T-helper 22 cell (primary cell): Measurements from ENCODE around the gene GABRP.
"Not testable (repeated sequence)": the region's sequence is repeated elsewhere in the genome, so short reads cannot be mapped to it uniquely, and the experiment has no call there.

Source experiments
- DNase-seq: peaks from one replicate; pipeline ENCODE4 v3.0.0-alpha.2; 2020; ENCODE audit warnings: low read depth

The GABRP gene

DNA sequence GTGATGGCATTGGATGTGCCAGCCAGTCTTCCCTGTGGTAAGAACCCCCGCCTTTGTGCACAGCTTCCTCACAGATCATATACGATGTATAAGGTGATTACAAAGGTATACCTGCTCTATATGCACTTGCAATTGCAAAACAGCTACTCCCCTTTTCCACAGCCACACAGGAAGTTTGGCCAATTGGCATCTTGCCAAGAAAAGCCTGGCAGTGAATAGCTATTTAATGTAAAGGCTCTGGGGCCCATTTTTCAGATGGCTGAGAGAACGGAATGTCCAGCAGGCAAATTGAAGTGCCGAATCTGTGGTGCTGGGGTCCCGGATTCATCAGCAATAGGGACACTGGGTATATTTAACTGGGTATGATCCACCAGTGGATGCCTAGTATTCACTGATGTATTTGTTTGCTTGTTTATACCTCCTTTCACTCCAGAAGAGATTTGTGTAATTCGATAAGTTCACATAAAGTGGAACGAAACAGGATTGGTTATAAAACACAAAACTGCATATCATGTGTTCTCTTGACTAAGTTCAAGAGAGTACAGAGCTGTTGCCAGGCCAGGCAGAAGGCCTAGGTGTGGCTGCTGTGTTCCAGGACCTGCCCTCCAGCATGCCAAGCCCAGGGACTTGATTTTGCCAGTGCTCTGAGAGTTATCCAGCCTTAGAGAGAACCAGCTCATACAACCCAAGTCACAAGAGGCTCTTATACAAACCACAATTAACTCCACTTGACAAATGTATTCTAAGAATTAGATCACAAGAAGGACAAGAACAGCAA lies 27.7 kb upstream of the GABRP start:
- no peak for DNase-seq

DNA sequence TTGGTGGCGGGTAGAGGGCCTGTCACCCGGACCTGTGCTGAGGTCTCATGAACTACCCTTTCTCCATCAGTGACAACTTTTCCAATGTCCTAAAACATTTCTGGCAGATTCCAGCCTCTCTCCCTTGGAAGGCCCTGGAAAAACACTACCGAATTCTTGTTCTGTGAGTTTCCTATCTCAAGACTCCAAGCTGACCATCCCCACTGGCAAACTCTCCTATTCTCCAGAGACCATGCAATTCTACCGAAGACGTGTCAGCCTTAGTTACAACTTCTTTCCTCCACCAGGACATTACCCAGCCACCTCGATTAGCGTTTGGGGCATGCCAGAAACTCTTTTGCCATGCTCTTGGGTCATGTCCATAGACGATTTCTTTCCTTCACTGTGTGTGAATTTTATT lies 26.8 kb upstream of the GABRP start:
- DNase-seq: no peak

DNA sequence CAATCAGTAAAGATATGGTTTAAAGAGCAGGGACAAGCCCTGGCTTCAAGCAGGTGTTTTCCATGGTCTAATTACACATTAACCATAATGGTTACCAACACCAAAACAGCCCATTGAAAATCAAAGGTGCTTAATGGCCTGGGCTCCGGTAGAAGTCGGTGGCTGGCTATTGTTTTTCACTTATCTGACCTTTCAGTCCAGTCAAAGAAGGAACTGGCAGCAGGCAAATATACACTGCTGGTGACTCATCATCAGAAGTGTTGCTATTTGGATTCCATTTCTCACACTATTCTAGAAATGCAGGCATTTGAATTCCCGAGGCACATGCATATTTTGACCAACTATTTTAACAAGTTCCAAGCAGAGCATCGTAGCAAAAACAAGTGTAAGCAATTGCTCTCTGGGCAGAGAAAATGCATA lies 26.3 kb upstream of the GABRP start:
- no peak for DNase-seq

DNA sequence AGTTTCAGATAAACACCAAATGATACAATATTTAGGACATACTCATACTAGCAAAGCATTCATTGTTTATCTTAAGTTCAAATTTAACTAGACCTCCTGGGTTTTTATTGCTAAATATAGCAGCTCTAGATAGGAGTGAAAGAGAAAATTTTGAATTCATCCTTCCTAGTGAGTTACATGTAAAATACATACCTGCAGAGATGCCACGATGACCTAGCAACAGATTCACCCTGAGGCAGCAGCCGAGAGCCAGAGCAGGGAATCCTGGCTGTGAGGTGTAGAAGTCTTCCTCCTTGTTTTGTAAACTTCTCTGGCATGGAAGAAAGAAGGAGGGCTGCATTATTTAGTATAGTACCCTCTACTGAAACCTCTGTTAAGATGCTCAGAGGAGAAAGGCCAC lies 25.9 kb upstream of the GABRP start:
- no peak for DNase-seq

DNA sequence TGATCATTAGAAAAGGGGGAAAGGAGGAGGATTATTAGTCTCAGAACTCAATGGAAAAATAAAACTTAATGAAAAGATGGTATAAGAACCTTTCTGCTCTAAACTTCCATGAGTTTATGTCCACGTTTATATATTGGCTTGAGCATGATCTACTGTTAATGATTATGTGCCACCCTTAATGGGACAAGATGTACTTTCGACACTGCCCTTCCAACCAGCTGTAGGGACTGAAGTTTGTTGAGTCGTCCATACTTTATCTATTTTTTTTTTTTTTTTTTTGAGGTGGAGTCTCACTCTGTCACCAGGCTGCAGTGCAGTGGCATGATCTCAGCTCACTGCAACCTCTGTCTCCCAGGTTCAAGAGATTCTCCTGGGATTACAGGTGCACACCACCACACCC lies 25.0 kb upstream of the GABRP start:
- no peak for DNase-seq

DNA sequence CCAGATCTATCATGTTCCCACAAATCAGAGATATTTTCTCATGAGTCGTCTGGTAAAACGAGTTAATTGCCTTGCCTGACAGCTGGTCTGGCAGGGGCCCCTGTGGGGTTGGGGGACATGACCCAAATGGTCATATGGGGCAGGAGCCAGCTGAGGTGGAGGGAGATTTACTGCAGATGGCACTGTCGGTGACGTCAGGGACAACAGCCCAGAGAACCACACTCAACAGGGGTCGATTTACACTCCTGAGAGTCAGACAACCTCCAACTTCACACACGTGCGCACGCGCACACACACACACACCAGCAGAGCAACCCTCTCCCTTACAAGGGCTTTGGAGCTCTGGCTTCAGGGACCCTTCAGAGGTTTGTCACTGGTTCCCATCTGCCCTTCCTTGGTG lies 23.4 kb upstream of the GABRP start:
- no peak for DNase-seq

DNA sequence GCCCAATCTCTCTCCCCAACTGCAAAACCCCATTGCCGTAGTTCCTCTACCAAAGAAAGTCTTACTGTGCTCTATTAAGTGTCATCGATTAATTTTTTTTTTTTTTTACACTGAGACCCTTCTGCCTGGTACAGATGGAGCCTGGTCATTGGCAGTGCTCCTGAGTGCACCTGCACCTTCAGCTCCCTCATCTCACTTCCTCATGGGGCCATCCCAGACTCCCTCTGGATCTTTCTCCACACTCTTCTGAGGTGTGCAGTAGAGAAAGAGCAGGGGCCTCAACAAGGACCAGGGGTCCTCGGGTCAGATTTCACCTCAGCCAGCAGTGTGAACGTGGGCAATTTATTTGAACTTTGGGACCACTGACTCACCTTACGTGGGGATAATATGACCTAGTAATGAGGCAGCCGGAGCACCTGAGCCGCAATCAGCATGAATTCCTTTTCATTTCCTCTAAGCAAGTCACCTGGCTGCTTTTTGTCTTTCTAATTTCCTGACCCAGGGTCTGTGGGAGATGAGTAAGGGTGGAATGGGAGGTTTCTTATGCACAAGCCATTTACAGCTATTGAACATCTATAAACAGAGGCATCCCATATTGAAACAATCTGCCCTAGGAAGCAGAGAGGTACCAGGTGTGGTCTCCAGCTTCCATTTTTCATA lies 22.3 kb upstream of the GABRP start:
- DNase-seq: no peak

DNA sequence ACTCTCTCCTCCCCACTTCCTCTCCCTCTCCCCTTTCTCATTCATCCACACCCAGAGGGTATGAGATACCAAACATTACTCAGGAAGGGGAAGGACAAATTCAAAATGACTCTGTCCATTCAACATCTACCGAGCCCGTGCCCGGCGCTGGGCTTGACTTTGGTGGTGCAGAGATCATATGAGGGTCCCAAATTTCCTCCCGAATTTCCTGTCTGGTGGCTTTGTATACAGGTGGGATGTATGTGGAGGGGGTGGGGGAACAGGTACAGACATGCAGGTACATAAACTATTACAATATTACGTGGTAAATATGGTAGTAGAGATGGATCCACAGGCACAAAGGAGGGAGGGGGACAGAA lies 21.8 kb upstream of the GABRP start:
- no peak for DNase-seq

DNA sequence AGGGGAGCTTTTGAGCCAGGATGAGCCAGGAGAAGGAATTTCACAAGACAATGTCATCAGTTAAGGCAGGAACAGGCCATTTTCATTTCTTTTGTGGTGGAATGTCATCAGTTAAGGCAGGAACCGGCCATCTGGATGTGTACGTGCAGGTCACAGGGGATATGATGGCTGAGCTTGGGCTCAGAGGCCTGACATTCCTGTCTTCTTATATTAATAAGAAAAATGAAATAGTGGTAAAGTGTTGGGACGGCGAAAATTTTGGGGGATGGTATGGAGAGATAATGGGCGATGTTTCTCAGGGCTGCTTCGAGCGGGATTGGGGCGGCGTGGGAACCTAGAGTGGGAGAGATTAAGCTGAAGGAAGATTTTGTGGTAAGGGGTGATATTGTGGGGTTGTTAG lies 21.2 kb upstream of the GABRP start:
- DNase-seq: not testable (repeated sequence)

DNA sequence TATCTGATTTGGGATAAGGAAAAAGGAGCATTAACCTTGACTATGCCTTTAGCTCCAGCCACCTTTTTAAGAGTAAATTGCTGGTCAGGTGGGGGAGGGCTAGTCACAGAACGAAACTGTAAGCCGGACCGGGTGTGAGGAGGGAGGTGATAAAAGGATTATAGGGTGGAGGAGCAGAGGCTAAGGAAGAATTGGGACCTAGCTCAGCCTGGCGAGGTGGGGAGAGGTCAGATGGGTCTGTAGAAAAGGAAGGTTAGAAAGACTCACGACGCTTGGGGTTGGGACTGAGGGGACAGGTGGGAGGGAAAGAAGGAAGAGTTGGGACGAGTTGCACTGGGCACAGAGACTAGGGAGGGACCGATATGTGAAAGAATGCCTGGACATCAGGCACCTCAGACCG lies 17.7 kb upstream of the GABRP start:
- DNase-seq: not testable (repeated sequence)

DNA sequence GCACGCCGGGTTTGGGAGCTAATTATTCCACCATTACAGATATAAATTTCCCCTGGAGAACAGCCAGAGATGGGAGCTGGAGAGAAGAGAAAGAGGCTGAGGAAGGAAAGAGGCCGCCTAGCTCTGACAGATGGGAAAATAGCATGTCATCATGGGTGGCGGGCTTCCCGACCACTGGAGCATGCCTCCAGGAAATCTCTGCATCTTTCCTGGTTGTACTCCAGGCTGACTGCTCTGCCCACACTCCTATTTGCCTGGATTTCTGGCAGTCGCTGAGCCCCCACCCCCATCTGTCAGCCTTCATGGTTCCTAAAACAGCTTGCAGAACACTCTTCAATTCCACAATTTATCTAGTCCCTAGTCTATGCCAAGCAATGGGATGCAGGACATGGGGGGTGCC lies 14.3 kb upstream of the GABRP start:
- no peak for DNase-seq

DNA sequence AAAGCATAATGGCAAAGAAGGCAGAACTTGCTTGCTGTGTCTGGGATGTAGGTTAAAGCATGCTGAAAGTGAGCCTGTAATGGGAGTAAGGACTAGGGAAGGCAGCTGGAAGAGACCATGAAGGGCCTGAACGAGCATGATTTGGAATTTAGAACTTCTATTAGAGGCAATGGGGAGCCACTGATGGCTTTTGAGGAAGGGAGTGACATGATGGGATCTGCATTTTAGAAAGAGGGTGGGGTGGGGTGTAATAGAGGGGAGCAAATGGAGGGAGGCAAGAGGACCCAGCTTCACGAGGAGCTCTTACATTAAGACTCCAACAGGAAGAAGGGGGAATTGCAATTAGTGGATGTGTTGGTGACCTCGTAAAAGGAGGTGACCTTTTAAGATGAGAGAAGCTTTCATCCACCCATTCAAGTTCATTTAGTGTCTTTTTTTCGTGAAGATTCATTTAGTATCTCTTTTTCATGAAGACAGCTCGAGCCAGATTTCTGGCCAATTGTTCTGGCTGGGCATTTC lies 13.6 kb upstream of the GABRP start:
- no peak for DNase-seq

DNA sequence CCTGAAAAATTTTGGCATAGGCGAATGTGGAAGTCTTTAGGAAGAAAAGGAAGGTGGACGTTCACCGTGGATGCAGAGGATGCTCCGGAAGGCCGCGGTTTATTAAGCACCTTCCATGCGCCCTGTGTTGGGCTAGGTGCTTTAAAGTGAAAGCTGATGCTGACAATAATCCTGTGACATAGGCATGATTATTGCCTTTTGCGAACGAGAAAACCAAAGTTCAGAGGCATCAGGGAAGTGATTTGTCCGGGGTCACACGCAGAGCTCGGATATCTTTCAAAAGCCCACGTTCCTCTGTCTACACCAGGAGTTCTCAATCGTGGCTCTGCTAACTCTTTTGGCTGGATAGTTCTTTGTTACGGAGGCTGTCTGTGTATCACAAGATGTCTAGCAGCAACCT lies 12.0 kb upstream of the GABRP start:
- DNase-seq: no peak

DNA sequence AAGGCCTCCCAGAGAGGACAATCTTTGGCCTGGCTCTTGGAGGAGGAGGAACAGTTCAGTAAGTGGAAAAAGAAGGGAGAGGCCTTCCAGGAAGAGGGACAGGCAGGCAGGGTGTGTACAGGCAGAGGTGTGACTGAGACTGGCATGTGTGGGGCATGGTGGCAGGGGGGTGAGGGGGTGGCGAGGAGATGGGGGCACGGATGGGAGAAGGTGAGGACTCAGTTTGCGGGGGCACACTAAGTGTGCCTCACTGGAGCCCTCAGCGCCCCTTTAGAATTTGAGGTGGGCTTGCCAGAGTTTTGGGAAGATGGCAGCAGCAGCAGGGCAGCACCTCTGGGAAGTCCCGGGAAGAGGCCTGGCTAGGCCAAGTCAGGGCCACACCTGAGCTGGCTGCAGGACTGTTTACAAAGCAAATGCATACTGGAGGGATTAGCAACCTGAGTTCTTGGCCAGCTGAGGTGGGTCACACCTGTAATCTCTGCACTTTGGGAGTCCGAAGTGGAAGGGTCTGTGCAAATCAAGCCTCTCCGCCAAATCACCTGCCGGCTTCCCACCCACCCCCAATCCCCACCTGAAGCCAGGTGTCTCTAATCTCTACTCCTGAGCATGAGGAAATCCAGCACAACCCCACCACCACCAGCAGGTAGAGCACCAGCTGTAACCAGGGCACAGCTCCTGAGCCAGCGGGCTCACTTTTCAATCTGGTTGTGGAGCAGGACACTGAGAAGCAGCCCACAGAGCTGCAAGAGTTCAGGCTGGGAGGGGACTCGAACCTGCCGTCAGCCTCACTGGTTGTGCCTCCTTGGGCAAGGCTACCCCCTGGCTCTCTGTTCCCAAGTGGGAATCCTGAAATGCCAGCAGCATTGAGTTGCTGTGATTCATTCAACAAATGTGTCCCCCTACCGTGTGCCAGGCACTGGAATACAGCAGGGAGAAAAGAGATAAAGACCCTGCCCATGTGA lies 10.2 kb upstream of the GABRP start:
- DNase-seq: no peak

DNA sequence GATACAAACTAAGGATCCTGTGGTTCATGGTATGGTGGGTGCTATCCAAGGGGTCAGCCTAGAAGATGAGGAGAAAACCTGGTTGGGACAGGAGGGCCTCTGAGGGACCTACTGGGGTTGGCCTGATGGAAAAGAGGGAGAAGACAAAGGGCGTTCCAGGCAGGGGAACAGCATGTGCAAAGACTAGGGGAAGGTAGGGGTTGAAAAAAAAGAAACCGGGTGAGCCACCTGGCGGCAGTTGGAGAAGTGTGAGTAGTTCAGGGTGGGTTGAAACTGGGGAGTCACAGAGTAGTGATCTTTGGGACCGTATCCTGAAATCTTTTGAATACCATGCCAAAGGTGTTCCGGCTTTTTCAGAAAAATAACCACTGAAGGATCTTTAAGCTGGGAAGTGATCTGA lies 8.7 kb upstream of the GABRP start:
- DNase-seq: no peak

DNA sequence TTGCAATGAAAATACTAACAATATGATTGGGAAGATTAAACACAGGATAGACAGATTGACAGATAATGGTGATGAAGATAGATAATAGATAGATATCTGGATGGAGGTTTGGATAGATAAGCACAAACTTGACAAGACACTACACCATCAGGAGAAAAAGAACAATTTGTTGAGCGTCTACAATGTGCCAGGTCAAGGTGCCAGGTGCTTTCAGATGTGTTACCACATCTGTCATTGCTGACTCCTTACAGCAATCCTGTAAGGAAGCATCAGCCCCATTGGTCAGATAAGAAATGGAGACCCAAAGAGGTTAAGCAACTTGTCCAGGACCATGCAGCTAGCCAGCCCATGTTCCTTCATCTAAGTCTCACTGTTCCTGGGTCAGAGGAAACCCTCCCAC lies 1.6 kb upstream of the GABRP start:
- no peak for DNase-seq

DNA sequence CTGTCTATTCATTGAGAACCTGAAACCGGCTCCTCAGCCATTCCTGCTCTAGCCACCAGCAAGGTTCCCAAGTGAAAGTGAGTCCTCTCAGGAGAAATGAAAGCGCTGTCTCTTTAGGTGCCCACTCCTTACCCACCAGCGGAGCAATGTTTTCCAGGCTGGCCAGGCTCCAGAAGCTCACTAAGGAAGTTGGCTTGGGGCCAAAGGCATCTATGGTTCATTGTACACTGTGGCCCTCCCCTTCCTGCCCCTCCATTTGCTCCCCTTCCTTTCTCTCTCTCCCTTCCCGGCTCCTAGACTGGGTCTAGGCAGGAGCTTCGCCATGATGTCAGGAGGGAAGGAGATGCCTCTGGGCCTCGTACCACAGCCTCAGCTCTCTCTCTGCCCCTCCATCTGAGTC lies 1.1 kb upstream of the GABRP start:
- DNase-seq: no peak

DNA sequence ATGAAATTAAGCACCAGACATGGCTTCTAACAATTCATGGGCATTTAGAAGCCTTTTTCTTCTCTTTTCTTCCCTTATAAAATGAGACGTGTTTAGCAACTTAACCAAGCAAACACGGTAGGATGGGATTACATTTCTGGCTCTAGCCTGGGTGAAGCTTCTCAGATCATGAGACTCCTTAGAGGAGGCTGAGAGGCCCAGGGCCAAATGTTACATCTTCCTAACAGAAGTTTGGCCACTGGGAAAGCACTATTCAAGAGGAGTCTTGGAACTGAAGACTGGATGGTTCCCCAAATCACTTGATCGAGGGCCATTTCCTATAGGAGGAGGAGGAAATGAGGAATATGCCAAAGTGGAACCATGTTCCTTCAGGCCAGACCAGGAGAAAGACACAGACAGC lies 1.9 kb downstream of the GABRP start:
- no peak for DNase-seq

DNA sequence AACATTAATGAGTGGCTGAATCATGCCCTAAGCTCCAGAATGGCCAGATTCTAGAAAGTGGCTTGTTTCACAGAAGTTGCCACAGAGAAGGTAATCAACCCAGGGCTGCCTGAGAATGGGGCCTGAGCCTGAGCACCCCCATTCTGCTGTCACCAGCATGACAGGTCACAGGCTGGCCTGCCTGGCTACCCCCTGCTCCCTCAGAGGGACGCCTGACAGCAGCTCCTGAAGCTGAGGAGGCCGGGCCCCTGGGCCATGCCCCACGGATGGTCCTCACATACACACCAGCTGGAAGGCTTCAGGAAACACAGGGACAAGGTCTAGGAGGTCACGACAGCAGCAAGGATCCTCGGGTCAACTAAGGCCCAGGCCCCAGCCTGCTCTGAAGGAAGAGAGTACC lies 3.7 kb downstream of the GABRP start:
- no peak for DNase-seq

DNA sequence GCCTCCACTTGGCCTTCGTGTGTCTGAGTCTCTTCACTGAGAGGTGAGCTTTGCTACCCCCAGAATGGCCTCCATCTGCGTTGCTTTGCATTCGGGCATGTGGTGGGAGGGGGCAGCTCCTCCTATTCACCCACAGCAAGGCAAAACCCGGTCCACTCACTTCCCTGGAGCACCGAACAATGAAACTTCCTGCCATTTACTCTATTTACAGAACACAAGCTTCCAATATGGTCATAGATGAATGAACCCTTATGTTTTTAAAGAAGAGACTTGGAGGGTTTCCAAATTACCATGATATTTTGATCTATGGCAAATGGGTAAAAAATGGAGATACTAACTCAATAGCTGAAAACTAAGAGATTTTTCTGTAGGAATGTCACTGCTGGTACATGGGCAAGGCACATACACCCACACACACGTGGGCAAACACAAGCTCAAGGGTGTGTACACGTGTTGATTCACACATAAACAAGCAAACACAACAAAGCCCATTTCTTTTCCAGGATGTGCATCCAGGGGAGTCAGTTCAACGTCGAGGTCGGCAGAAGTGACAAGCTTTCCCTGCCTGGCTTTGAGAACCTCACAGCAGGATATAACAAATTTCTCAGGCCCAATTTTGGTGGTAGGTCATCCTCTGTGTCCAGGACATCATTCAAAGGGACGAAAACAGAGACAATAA lies 5.2 kb downstream of the GABRP start:
- no peak for DNase-seq

DNA sequence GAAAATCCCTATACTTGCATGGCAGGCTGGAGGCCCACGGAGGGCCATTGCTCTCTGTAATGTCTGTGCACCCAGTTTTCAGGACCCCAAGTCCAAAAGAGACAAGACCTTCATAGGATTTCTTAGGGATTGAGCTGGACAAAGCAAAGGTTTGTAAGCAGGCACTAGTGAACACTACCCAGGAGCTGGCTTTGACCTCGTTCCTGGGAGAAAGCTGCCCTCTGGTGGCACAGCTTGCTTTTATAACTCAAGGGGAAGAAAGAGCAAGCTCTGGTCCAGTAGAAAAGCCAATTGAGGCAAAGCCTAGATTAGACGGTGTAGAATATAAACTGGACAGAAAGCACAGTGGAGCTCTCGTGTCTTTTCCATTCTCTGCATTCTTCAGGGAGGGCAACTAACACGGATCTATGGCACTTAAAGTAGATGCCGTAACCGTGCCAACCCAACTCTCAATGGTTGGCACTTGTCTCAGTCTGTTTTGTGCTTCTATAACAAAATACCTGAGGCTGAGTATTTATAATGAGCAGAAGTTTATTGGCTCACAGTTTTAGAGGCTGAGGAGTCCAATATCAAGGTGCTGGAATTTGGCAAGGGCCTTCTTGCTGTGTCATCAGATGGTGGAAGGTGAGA lies 7.9 kb downstream of the GABRP start:
- DNase-seq: no peak

DNA sequence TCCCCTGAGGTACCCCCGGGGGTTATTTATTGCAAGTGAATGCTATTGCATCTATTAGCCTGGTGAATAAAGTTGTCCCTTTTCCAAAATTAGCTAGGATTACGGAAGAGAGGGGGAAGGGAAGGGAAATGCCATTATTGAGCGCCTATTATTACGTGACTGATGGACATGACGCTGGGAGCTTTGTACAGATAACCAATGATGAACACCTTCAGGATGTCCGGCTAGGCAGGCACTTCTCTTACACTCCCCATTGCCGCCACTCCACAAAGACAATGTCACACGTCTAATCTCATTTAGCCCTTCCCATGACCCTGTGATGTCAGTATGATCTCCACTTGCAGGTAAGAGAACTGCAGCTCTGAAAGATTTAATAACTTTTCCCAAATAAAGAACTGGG lies 9.4 kb downstream of the GABRP start:
- DNase-seq: no peak
